Activated T-helper 1 cell treated with anti-CD3 and anti-CD28 coated beads, Interleukin-12 subunit alpha, Interleukin-12 subunit beta, Interleukin-2, Interleukin-4 antibody, amounts not matched to agents 30 ng/mL and 10 ng/mL and 1 ng/mL, durations not matched to agents 14 hours and 24 hours and 36 hours (primary cell): Measurements from ENCODE around the gene YTHDF1. TPM values are rescaled to one million over a fixed set of nuclear protein-coding genes. Genes with fewer than 3 reads are reported as not detected.
"Not testable (repeated sequence)": the region's sequence is repeated elsewhere in the genome, so short reads cannot be mapped to it uniquely, and the experiment has no call there.

ENCODE experiments used
- DNase-seq: peaks from one replicate; pipeline ENCODE4 v3.0.0; 2021; ENCODE audit warnings: low spot score
- H3K27ac Mint-ChIP-seq: one replicate; pipeline ENCODE4 v1.8.0; 2021; ENCODE audit warnings: mild to moderate bottlenecking, mixed read lengths
- H3K27me3 Mint-ChIP-seq: one replicate; pipeline ENCODE4 v1.8.0; 2022; ENCODE audit warnings: mild to moderate bottlenecking, moderate library complexity, mixed read lengths; ENCODE audit not compliant: insufficient read depth
- H3K36me3 Mint-ChIP-seq: one replicate; pipeline ENCODE4 v1.8.0; 2021; ENCODE audit warnings: low read depth, mixed read lengths
- H3K4me1 Mint-ChIP-seq: one replicate; pipeline ENCODE4 v1.8.0; 2021; ENCODE audit warnings: low read depth, mixed read lengths
- H3K4me3 Mint-ChIP-seq: one replicate; pipeline ENCODE4 v1.8.0; 2021; ENCODE audit warnings: mild to moderate bottlenecking, moderate library complexity, mixed read lengths
- H3K9me3 Mint-ChIP-seq: one replicate; pipeline ENCODE4 v1.8.0; 2021; ENCODE audit warnings: mixed read lengths
- intact Hi-C: fragments of 100-400 bp; cut with micrococcal nuclease; formaldehyde crosslinking; loops from one replicate; pipeline ENCODE4 v1.15.1; 2024
- total RNA-seq: library from RNA; stranded (reverse); gene quantifications from 2 replicates; pipeline ENCODE4 v1.2.3, GENCODE V29; 2022

YTHDF1 gene
- total RNA-seq, 1 donor from 2014 or later, result 49.0 TPM

DNA sequence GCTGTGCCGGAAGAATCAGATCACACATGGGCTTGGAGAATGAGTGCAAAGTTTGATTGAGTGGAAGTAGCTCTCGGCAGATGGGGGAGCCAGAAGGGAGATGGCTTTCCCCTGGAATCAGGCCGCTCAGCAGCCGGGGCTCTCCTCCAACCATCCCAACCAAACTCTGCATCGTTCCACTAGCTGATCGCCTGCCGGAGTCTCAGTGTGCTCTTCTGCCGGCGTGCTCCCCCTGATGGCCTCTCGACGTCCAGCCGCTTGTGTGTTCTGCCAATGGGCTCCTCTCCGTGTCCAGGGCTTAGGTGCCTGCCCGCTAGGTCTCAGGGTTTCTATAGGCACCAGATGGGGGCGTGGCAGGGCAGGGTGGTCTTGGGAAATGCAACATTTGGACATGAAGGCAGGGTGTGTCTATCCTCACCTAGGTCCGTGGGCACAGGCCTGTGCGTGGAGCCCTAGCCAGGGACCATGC, 14.9 kb upstream of the YTHDF1 start:
- no peak for DNase-seq
- Mint-ChIP-seq H3K27ac (no peak overlapping the region), H3K9me3 (no peaks in the 10 kb centered on the region), H3K4me3 (no peak overlapping the region), H3K27me3 (peaks cover 34% of the 10 kb centered on the region), H3K36me3 (no peaks in the 10 kb centered on the region), H3K4me1 (no peaks in the 10 kb centered on the region)
- intact Hi-C loops, result no loop called here

GRCh38 chr20:63228806-63229205, 12.9 kb upstream of the YTHDF1 start:
- Mint-ChIP-seq H3K36me3 (no peaks in the 10 kb centered on the region), H3K27me3 (peaks cover 36% of the 10 kb centered on the region), H3K27ac (no peak overlapping the region), H3K4me3 (no peak overlapping the region), H3K9me3 (no peaks in the 10 kb centered on the region), H3K4me1 (no peaks in the 10 kb centered on the region)
- DNase-seq, result no peak
- intact Hi-C loops, result no loop called here

DNA sequence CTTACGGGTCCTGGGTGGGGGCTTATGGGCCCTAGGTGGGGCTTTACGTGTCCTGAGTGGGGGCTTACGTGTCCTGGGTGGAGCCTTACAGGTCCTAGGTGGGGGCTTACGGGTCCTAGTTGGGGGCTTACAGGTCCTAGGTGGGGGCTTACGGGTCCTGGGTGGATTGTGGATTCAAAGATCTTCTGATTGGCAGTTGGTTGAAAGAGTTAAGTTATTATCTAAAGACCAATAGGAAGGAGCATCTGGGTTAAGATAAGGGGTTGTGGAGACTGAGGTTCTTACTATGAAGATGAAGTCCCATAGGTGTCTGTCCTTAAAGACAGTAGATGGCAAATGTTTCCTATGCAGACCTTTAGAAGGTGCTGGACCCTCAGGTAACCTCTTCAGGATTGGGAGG, 11.3 kb upstream of the YTHDF1 start:
- Mint-ChIP-seq H3K36me3 (no peaks in the 10 kb centered on the region), H3K9me3 (no peaks in the 10 kb centered on the region), H3K4me3 (no peak overlapping the region), H3K27me3 (peaks cover 35% of the 10 kb centered on the region), H3K27ac (no peak overlapping the region), H3K4me1 (no peaks in the 10 kb centered on the region)
- intact Hi-C loops, result no loop called here
- DNase-seq, result no peak

DNA sequence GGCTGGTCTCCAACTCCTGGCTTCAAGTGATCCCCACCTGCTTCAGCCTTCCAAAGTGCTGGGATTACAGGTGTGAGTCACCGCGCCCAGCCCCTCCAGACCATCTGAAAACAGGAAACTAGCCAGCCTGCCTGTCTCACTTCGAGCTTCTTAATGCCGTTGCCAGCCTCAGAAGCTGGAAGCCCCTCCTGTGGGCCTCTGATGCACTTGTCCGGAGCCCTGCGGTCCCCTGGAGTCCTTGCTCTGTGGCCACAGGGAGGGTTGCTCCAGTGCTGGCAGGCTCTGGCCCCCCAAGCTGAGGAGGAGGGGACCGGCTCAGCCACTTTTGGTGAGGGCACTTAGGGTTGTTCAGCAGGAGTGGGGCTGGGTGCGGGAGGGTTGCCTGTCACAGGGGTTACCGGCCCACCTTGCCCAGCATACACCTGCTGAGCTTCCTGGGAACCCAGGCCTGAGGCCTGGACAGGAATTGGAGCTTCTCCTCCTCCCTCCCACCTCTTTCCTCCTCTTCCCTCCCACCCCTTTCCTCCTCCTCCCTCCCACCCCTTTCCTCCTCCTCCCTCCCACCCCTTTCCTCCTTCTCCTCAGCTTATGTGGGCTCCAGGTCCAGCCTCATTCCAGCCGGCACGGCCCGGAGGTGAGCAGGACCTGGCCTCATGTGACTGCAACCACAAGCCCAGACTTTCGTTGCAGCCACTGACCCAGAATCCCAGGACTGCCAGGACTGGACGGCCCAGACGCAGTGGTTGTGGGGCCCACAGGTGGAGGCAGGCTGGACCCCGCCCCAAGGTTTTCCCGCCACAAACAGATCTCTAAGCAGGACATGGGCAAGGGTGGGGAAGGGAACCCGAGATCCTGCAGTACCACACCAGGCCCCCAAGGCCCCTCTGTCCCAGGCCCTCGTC, 10.4 kb upstream of the YTHDF1 start:
- Mint-ChIP-seq H3K9me3 (no peaks in the 10 kb centered on the region), H3K27ac (no peak overlapping the region), H3K27me3 (peaks cover 31% of the 10 kb centered on the region), H3K4me3 (no peak overlapping the region), H3K36me3 (no peaks in the 10 kb centered on the region), H3K4me1 (no peaks in the 10 kb centered on the region)
- DNase-seq, result no peak
- intact Hi-C loops, result no loop called here

DNA sequence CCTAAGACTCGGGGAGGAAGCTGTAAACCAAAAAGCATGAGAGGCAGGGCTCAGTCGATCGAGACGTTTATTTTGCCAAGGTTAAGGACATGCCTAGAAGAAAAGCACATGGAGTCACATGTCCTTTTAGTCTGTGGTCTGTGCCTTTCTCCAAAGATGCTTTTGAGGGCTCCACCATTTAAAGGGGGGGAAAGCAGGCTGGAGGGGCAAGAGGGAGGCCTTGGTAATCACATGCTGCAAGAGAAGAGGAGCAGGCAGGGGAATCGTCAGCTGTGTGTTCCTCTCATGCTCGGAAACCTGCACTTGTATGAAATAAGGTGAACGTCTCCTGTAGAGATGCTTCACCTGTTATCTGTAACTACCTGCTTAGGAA, 9.1 kb upstream of the YTHDF1 start:
- Mint-ChIP-seq H3K4me1 (no peaks in the 10 kb centered on the region), H3K9me3 (no peaks in the 10 kb centered on the region), H3K36me3 (no peaks in the 10 kb centered on the region), H3K4me3 (no peak overlapping the region), H3K27me3 (peaks cover 18% of the 10 kb centered on the region), H3K27ac (no peak overlapping the region)
- intact Hi-C loops, result no loop called here
- DNase-seq, result no peak

GRCh38 chr20:63224412-63225081, 8.6 kb upstream of the YTHDF1 start:
- Mint-ChIP-seq H3K27ac (no peak overlapping the region), H3K4me3 (no peak overlapping the region), H3K36me3 (no peaks in the 10 kb centered on the region), H3K4me1 (no peaks in the 10 kb centered on the region), H3K27me3 (peaks cover 16% of the 10 kb centered on the region), H3K9me3 (no peaks in the 10 kb centered on the region)
- intact Hi-C loops, result no loop called here
- DNase-seq, result no peak

GRCh38 chr20:63223826-63224207, 7.9 kb upstream of the YTHDF1 start:
- no peak for DNase-seq
- H3K27ac Mint-ChIP-seq, result no peak overlapping the region
- H3K4me3 Mint-ChIP-seq, result no peak overlapping the region
- no peaks in the 10 kb centered on the region for H3K9me3 Mint-ChIP-seq
- intact Hi-C loops, result loop anchor here (1.0 kb wide), 1 partner anchor 157 kb away; no protein-coding TSS in a partner anchor
- H3K4me1 Mint-ChIP-seq, result no peaks in the 10 kb centered on the region
- H3K36me3 Mint-ChIP-seq, result no peaks in the 10 kb centered on the region
- peaks cover 11% of the 10 kb centered on the region for H3K27me3 Mint-ChIP-seq

DNA sequence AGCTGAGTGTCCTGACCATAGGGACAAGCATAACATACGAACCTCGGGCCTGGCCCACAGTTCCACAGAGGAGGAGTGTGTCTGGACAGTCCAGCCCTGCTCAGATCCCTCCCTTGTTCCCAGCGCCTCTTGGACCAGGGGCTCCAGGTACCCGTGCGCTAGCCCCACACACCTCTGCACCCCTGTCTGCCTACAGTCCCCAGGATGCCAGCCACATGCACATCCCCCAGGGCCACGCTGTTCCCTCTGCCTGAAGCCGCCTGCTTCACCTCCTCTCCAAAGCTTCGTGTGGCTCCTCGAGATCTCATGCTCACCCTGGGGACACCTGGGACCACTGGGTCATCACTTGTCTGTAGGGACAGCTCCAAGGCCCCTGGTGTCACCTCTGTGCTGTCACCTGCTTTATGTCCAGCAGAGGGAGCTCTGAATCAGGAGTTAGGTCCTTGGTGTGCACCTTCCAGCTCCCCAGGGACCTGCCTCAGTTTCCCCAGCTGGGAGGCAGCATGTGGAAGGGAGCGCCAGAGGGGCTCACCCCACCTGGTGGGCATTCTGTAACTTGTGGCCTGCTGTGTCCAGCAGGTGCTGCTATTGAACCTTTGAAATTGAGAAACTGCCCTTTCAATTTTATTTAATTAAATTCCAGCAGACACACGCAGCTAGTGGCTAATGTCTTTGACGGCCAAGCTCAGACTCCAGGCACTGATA, 7.3 kb upstream of the YTHDF1 start:
- H3K36me3 Mint-ChIP-seq, result no peaks in the 10 kb centered on the region
- no peaks in the 10 kb centered on the region for H3K9me3 Mint-ChIP-seq
- H3K27ac Mint-ChIP-seq, result no peak overlapping the region
- H3K27me3 Mint-ChIP-seq, result peaks cover 6% of the 10 kb centered on the region
- DNase-seq, result peak; percentile 19
- no peak overlapping the region for H3K4me3 Mint-ChIP-seq
- intact Hi-C loops, result loop anchor here (1.0 kb wide), 1 partner anchor 158 kb away; no protein-coding TSS in a partner anchor
- H3K4me1 Mint-ChIP-seq, result no peaks in the 10 kb centered on the region

DNA sequence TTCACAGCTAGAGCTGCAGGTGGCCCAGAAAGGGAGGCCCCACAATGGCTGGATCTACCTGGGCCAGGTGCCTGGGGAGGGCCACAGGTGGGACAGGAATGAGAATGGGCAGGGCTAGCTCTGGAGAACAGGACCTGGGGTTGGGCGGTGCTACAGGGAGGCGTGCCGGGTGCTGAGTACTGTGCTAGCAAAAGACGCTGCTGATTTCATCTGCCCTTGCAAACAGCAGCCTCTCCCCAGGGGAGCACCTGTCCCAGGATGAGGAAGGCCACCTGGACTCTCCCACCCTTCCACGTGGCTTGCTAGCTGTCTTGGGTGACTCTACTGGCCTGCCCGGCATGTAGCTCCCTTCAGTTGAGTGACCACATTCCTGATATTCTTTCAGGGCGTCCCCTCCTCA, 6.6 kb upstream of the YTHDF1 start:
- H3K27ac Mint-ChIP-seq, result no peak overlapping the region
- H3K4me1 Mint-ChIP-seq, result no peaks in the 10 kb centered on the region
- DNase-seq, result no peak
- no peaks in the 10 kb centered on the region for H3K9me3 Mint-ChIP-seq
- H3K4me3 Mint-ChIP-seq, result no peak overlapping the region
- intact Hi-C loops, result no loop called here
- H3K36me3 Mint-ChIP-seq, result no peaks in the 10 kb centered on the region
- H3K27me3 Mint-ChIP-seq, result peaks cover 4% of the 10 kb centered on the region

DNA sequence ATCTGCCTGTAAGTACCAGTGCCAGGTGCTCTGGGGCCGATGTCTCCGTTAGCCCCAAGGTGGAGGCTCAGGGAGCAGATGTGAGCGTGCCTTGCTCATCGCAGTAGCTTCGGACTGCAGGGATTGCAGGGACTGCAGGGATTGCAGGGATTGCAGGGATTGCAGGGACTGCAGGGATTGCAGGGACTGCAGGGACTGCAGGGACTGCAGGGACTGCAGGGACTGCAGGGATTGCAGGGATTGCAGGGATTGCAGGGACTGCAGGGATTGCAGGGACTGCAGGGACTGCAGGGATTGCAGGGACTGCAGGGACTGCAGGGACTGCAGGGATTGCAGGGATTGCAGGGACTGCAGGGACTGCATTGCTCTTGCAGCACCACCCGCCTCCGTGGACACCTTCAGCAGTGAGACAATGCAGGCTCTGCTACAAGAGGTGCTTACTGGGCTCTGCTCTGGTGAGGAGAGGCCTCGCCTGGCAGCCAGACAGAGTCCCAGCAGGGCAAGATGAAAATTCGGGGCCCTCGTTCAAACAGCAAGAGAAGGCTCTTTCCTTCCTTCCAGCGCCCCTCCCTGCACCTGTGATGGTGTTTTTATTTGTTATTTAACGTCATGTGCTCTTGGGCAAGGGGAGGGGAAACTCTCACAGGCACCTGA, 5.6 kb upstream of the YTHDF1 start:
- intact Hi-C loops, H3K9me3 Mint-ChIP-seq, H3K27me3 Mint-ChIP-seq, H3K27ac Mint-ChIP-seq, DNase-seq, H3K36me3 Mint-ChIP-seq, H3K4me3 Mint-ChIP-seq, H3K4me1 Mint-ChIP-seq: not testable (repeated sequence)

DNA sequence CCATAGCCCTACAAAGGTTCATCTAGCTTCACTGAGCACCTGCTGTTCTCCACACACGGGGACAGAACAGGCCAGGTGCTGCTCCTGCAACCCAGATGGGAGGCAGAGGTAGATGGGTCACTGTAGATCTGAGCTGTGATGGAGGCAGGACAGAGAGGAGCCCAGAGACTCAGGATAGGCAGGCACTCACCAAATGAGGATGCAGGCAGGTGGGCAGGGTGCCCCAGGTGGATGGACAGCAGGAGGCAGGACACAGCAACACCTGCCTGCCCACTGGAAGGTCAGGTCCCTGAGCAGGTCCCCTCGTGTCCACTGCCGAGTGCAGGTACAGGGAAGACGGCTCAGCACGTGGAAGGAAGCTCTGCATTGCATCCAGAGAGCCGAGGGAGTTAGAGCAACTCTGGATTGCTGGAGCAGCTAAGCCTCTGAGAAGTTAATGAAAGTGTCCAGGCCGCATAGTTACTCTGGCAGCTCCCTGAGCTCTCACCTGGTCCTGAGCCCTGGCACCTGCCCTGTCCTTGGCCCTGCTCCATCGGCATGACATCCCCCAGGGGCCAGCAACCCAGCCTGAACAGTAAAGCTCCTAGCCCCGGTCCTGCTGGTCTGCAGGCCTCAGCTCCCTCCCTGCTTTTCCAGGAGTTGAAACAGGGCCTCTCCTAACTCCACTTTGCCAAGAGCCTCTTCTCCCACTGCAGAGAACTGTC, 4.9 kb upstream of the YTHDF1 start:
- no peaks in the 10 kb centered on the region for H3K36me3 Mint-ChIP-seq
- intact Hi-C loops, result no loop called here
- no peaks in the 10 kb centered on the region for H3K9me3 Mint-ChIP-seq

GRCh38 chr20:63219866-63220521, 4.1 kb upstream of the YTHDF1 start:
- Mint-ChIP-seq H3K27ac (no peak overlapping the region), H3K36me3 (peaks cover 3% of the 10 kb centered on the region), H3K27me3 (peaks cover 2% of the 10 kb centered on the region), H3K9me3 (no peaks in the 10 kb centered on the region), H3K4me3 (no peak overlapping the region), H3K4me1 (peaks cover 11% of the 10 kb centered on the region)
- DNase-seq, result no peak
- intact Hi-C loops, result loop anchor here (5.0 to 10.0 kb wide), 4 partner anchors 72 to 857 kb away; partner anchors contain the start of genes COL20A1, GID8, RGS19 and TCEA2

More for the DNA sequence above, 4.9 kb upstream of the YTHDF1 start:
- Mint-ChIP-seq H3K27ac (no peak overlapping the region), H3K4me1 (peaks cover 6% of the 10 kb centered on the region), H3K27me3 (peaks cover 4% of the 10 kb centered on the region), H3K4me3 (no peak overlapping the region)
- no peak for DNase-seq
